8988T (cell line): ENCODE measurements around the gene WASHC2C.
A peak's percentile ranks its signal among the peaks of the same experiment; 100 is the strongest.
"Not testable (repeated sequence)": the region's sequence is repeated elsewhere in the genome, so short reads cannot be mapped to it uniquely, and the experiment has no call there.

Experiments used
- DNase-seq: peaks from one replicate; pipeline ENCODE4 v3.0.0; 2011

Gene WASHC2C

GRCh38 chr10:45726703-45727420 is at the start of gene WASHC2C:
WASHC2C (plus strand) TSS chr10:45727266; CDS start chr10:45727318, 52 bp downstream.
- peak; percentile 26 for DNase-seq

GRCh38 chr10:45678467-45678866 is 48.6 kb upstream of the WASHC2C start:
- not testable (repeated sequence) for DNase-seq

GRCh38 chr10:45710200-45710796 is 16.8 kb upstream of the WASHC2C start:
- not testable (repeated sequence) for DNase-seq

- not testable (repeated sequence) for DNase-seq
Measured at GRCh38 chr10:45711223-45711622, 15.8 kb upstream of the WASHC2C start.

GRCh38 chr10:45717053-45717452 is 10.0 kb upstream of the WASHC2C start:
- not testable (repeated sequence) for DNase-seq

GRCh38 chr10:45717642-45718041 is 9.4 kb upstream of the WASHC2C start:
- DNase-seq, result not testable (repeated sequence)

- DNase-seq, result not testable (repeated sequence)
Measured at GRCh38 chr10:45721503-45721902, 5.6 kb upstream of the WASHC2C start.

- DNase-seq, result not testable (repeated sequence)
Measured at GRCh38 chr10:45723851-45724250, 3.2 kb upstream of the WASHC2C start.

GRCh38 chr10:45727421-45727965 is 427 bp downstream of the WASHC2C start:
- DNase-seq, result not testable (repeated sequence)

GRCh38 chr10:45734449-45734848 is 7.4 kb downstream of the WASHC2C start:
- not testable (repeated sequence) for DNase-seq

GRCh38 chr10:45734867-45735266 is 7.8 kb downstream of the WASHC2C start:
- DNase-seq, result not testable (repeated sequence)

GRCh38 chr10:45741559-45741958 is 14.5 kb downstream of the WASHC2C start:
- DNase-seq, result not testable (repeated sequence)

GRCh38 chr10:45742014-45742413 is 14.9 kb downstream of the WASHC2C start:
- not testable (repeated sequence) for DNase-seq

GRCh38 chr10:45751141-45751540 is 24.1 kb downstream of the WASHC2C start:
- DNase-seq, result not testable (repeated sequence)

GRCh38 chr10:45752210-45752609 is 25.1 kb downstream of the WASHC2C start:
- not testable (repeated sequence) for DNase-seq

GRCh38 chr10:45753979-45754495 is 27.0 kb downstream of the WASHC2C start:
- not testable (repeated sequence) for DNase-seq

GRCh38 chr10:45755083-45755482 is 28.0 kb downstream of the WASHC2C start:
- not testable (repeated sequence) for DNase-seq

GRCh38 chr10:45756065-45756464 is 29.0 kb downstream of the WASHC2C start:
- not testable (repeated sequence) for DNase-seq

- DNase-seq, result not testable (repeated sequence)
Measured at GRCh38 chr10:45757661-45758396, 30.8 kb downstream of the WASHC2C start.

GRCh38 chr10:45761622-45762021 is 34.6 kb downstream of the WASHC2C start:
- not testable (repeated sequence) for DNase-seq

- not testable (repeated sequence) for DNase-seq
Measured at GRCh38 chr10:45763037-45763436, 36.0 kb downstream of the WASHC2C start.

- DNase-seq, result not testable (repeated sequence)
Measured at GRCh38 chr10:45768334-45768733, 41.3 kb downstream of the WASHC2C start.
